GM18505 (cell line): ENCODE results near the gene KIAA1217.

Experiments
- ATAC-seq: cut with Tn5 transposase; IDR thresholded peaks from one replicate; pipeline ENCODE4 v1.9.1; 2021; ENCODE audit not compliant: unreplicated experiment
- POLR2A ChIP-seq: IDR thresholded peaks from 4 replicates; pipeline ENCODE4 v1.6.1; 2011; ENCODE audit warnings: borderline replicate concordance; ENCODE audit not compliant: insufficient read depth, insufficient read length; ENCODE audit errors: extremely low read depth

Gene KIAA1217

GRCh38 chr10:24568042-24568441 is 359.1 kb downstream of the KIAA1217 start:
- no peak for TF ChIP-seq POLR2A
- ATAC-seq = no peak

- TF ChIP-seq POLR2A = no peak
- ATAC-seq = no peak
These were observed 360.4 kb downstream of the KIAA1217 start for GRCh38 chr10:24569330-24569796.

- no peak for ATAC-seq
- no peak for TF ChIP-seq POLR2A
These were observed 361.1 kb downstream of the KIAA1217 start for GRCh38 chr10:24569828-24570657.

- no peak for ATAC-seq
- no peak for TF ChIP-seq POLR2A
These were observed 361.9 kb downstream of the KIAA1217 start for GRCh38 chr10:24570658-24571426.

- ATAC-seq = no peak
- no peak for TF ChIP-seq POLR2A
These were observed 363.0 kb downstream of the KIAA1217 start for GRCh38 chr10:24571870-24572450.

- TF ChIP-seq POLR2A = no peak
- no peak for ATAC-seq
These were observed 365.2 kb downstream of the KIAA1217 start for GRCh38 chr10:24574161-24574560.

GRCh38 chr10:24574578-24575155 is 365.7 kb downstream of the KIAA1217 start:
- ATAC-seq = no peak

GRCh38 chr10:24575481-24576002 is 366.6 kb downstream of the KIAA1217 start:
- no peak for TF ChIP-seq POLR2A
- ATAC-seq = no peak

More at GRCh38 chr10:24574578-24575155, 365.7 kb downstream of the KIAA1217 start:
- no peak for TF ChIP-seq POLR2A

GRCh38 chr10:24579448-24579847 is 370.5 kb downstream of the KIAA1217 start:
- ATAC-seq = no peak

GRCh38 chr10:24579906-24580305 is 371.0 kb downstream of the KIAA1217 start:
- no peak for ATAC-seq
- no peak for TF ChIP-seq POLR2A

More at GRCh38 chr10:24579448-24579847, 370.5 kb downstream of the KIAA1217 start:
- TF ChIP-seq POLR2A = no peak

- ATAC-seq = no peak
- no peak for TF ChIP-seq POLR2A
These were observed 380.3 kb downstream of the KIAA1217 start for GRCh38 chr10:24589265-24589664.

- ATAC-seq = no peak
- no peak for TF ChIP-seq POLR2A
These were observed 381.9 kb downstream of the KIAA1217 start for GRCh38 chr10:24590697-24591457.
